Skin epidermis (tissue), 12 donors: Measurements from ENCODE around the gene ZNF768.
"Not testable (repeated sequence)": the region's sequence is repeated elsewhere in the genome, so short reads cannot be mapped to it uniquely, and the experiment has no call there.

Experiments
- H3K27ac ChIP-seq, 21 experiments: fragments of 200-600 bp; sonication (generic) in 11 of 21; one replicate each; pipeline ENCODE4 v1.5.0; 2020; ENCODE audit warnings: mild to moderate bottlenecking in 3 of 21, inconsistent platforms in 2 of 21, moderate library complexity in 2 of 21
- H3K4me3 ChIP-seq, 7 experiments: fragments of 200-600 bp; sonication (generic) in 2 of 7; one replicate each; pipeline ENCODE4 v1.5.0; 2020; ENCODE audit warnings: inconsistent platforms in 2 of 7, mild to moderate bottlenecking in 2 of 7, moderate library complexity in 1 of 7

The ZNF768 gene

GRCh38 chr16:30484887-30485286 is 41.5 kb downstream of the ZNF768 start:
- Histone ChIP-seq H3K27ac (no peak overlapping the region), H3K4me3 (no peak overlapping the region)

- H3K4me3 ChIP-seq, result no peak overlapping the region
- no peak overlapping the region for H3K27ac ChIP-seq
Observed at GRCh38 chr16:30482366-30482765, 44.0 kb downstream of the ZNF768 start.

GRCh38 chr16:30481381-30481780 is 45.0 kb downstream of the ZNF768 start:
- Histone ChIP-seq H3K27ac (no peak overlapping the region), H3K4me3 (no peak overlapping the region)

- Histone ChIP-seq H3K4me3 (no peak overlapping the region), H3K27ac (peak overlapping the region in 1 of 21 experiments; percentile 24)
Observed at GRCh38 chr16:30478766-30479478, 47.4 kb downstream of the ZNF768 start.

- not testable (repeated sequence) for H3K27ac ChIP-seq, H3K4me3 ChIP-seq
Observed at GRCh38 chr16:30477773-30478172, 48.6 kb downstream of the ZNF768 start.

GRCh38 chr16:30476991-30477390 is 49.4 kb downstream of the ZNF768 start:
- no peak overlapping the region for H3K27ac ChIP-seq

GRCh38 chr16:30474684-30475083 is 51.7 kb downstream of the ZNF768 start:
- Histone ChIP-seq H3K4me3 (peak overlapping the region in 4 of 7 experiments; percentile 29 to 39 (median 33)), H3K27ac (peak overlapping the region in 7 of 21 experiments; percentile 73 to 95 (median 88))

More at GRCh38 chr16:30476991-30477390, 49.4 kb downstream of the ZNF768 start:
- H3K4me3 ChIP-seq, result no peak overlapping the region

GRCh38 chr16:30474074-30474452 is 52.3 kb downstream of the ZNF768 start:
- Histone ChIP-seq H3K27ac (peak overlapping the region in 17 of 21 experiments; percentile 10 to 95 (median 74)), H3K4me3 (peak overlapping the region in 6 of 7 experiments; percentile 15 to 39 (median 33))
